GM18505 (cell line): ENCODE data around the gene MYH7.
"Not testable (repeated sequence)": the region's sequence is repeated elsewhere in the genome, so short reads cannot be mapped to it uniquely, and the experiment has no call there.

ENCODE experiments used
- ATAC-seq: cut with Tn5 transposase; IDR thresholded peaks from one replicate; pipeline ENCODE4 v1.9.1; 2021; ENCODE audit not compliant: unreplicated experiment
- POLR2A ChIP-seq: IDR thresholded peaks from 4 replicates; pipeline ENCODE4 v1.6.1; 2011; ENCODE audit warnings: borderline replicate concordance; ENCODE audit not compliant: insufficient read depth, insufficient read length; ENCODE audit errors: extremely low read depth

Gene MYH7

DNA sequence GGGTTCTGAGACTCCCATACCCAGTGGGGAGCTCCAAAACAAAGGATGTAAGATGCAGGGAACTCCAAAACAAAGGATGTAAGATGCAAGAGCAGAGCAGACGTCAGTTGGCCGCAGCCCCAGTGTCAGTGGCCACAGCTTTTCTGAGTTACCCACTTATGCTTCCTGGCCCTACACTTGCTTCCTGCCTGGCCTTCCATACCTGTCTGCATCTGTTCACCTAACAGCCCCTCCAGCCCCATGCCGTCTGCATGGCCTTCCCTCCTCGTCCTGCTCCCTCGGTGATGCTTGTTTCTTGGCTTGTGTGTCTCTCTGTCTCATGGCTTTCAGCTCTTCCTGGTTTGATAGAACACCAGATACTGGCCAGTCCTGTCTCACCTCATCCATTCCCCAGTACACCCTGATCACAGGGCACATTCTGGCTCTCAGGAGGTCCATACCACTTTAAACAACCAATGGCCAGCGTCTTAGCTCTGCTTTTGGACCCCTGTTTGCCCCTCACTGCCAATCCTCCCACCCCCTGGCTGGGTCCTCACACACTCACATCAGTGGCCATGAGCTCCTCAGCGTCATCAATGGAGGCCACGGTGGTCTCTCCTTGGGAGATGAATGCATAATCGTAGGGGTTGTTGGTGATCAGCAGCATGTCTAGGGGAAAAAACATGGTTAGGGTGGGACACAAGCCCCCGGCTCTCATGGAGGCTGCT, 5.3 kb downstream of the MYH7 start:
- no peak for ATAC-seq
- no peak for TF ChIP-seq POLR2A

DNA sequence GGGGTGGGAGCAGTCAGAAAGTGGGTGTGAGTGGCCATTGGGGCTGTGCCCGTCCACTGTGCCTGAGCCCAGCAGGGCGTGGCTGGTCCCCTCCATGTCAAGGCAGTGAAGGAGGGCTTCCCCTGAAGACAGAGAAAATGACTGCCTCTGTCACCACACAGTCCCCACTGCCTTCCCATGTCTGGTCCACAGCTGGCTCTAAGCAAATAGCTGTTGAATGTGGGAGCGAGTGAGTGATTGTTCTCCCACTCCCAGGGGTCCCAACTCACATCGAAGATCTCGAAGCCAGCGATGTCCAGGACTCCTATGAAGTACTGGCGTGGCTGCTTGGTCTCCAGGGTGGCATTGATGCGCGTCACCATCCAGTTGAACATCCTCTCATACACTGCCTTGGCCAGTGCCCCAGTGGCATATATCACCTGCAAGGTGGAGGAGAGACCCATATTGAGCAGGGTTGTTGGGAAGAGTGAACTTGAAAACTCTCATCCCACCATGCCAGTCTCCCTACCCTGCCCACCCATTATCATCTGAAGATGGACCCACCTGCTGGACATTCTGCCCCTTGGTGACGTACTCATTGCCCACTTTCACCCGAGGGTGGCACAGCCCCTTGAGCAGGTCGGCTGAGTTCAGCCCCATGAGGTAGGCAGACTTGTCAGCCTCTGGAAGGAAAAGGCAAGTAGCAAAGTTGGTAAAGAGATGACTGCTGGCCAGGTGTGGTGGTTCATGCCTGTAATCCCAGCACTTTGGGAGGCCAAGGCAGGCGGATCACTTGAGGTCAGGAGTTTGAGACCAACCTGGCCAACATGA, 6.6 kb downstream of the MYH7 start:
- no peak for ATAC-seq
- TF ChIP-seq POLR2A = no peak

DNA sequence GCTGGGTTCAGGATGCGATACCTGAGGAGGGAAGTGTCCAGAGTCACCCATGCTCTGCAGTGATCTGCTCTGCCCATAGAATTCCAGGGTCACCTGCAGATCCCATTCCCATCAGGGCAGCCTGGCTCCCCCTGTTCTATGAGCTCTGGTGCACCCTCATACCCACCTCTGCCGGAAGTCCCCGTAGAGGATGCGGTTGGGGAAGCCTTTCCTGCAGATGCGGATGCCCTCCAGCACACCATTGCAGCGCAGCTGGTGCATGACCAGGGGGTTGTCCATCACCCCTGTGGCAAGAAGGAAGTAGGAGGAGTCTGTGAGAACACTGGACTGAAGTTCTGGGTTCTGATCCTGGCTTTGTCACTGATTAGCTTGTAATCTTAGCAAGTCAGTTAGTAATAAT, 9.7 kb downstream of the MYH7 start:
- ATAC-seq = not testable (repeated sequence)

DNA sequence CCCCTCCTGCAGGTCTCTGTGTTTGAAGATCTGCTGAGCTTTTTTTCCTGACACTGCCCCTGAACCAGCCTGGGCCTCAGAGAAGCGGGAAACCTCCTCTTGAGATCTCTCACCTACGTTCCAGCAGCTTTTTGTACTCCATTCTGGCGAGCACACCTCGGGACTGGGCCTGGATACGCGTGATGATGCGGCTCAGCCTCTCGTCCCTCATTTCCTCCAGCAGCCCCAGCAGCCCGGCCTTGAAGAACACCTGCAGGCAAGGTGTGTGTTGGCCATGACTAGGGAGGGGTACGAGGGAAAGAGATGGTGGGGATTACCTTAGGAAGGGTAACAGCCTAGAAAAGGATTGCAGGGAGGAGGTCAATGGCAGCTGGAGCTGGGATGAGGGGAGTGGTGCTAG, 10.3 kb downstream of the MYH7 start:
- no peak for TF ChIP-seq POLR2A
- no peak for ATAC-seq

DNA sequence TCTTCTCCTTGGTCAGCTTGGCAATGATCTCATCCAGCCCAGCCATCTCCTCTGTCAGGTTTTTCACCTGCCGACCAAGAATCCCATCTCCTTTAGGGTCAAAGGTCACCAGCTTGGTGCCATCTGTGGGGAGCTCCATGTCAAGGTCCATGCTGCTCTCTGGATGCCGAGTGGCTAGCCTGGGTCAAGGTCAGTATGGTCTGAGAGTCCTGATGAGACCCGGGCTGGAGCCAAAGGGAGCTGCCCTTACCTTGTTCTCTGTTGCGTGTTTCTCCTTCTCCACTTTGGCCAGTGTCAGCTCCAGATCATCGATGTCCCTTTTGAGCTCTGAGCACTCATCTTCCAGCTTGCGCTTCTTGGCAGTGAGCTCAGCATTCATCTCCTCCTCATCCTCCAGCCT, 11.8 kb downstream of the MYH7 start:
- TF ChIP-seq POLR2A = no peak
- no peak for ATAC-seq

DNA sequence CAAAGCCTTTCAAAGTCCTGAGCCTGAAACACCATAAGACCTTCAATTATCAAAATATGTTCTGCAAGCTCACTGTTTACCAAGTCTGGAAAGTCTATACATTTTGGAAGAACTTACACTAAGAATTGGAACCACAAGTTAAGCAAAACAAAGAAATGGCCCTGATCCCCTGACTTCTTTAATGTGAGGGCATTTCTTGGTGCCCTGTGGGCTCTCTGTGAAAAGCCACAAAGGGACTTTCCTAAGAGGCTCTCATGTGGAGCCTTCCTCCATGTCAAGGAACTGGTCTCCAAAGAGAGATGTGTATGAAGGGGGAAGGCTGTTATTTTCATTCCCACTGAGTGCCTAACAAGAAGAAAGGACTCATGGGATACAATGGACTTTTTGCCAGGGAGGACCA, 13.9 kb downstream of the MYH7 start:
- TF ChIP-seq POLR2A = no peak
- ATAC-seq = no peak

DNA sequence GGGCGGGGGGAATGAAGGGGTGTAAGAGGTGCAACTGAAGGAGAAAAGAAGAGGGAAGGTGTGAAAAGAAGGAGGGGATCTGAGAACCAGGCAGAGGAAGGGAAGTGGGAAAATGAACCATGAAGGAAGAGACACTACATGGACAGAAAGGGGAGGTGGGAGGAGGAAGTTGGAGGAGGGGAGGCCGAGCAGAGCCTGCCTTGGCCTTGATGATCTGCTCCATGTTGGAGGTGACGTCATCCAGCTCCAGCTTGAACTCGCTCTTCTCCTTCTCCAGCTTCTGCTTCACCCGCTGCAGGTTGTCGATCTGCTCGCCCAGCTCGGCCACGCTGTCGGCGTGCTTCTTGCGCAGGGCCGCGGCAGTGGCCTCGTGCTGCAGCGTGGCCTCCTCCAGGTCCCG, 15.8 kb downstream of the MYH7 start:
- not testable (repeated sequence) for ATAC-seq

DNA sequence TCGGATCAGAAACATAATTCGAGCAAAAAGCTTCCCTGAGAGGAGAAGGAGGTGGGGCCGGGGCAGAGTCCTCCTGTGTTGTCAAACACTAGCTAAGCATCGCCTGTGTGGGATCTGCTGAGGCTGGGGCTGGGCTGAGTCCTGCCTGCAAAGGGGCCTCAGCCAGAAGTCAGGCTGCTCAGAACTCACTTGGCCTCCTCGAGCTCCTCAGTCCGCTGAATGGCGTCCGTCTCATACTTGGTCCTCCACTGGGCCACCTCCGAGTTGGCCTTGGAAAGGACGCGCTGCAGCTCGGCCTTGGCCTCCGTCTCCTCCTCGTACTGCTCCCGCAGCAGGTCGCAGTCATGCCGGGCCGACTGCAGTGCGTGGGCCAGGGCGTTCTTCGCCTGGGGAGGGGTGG, 17.4 kb downstream of the MYH7 start:
- no peak for ATAC-seq
- no peak for TF ChIP-seq POLR2A

DNA sequence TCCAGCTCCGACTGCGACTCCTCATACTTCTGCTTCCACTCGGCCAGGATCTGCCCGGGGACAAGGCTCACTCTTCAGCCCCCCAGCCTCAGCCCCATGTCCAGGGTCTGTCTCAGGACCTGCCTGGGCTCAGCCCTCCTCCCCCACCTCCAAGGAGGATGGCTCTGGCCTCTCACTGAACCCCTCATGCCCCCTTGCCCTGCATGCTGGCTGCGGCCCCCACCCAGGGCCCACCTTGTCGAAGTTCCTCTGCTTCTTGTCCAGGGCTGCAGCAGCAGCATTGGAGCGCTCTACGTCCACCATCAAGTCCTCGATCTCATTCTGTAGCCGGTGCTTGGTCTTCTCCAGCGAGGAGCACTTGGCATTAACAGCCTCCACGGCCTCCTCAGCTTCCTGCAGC, 18.2 kb downstream of the MYH7 start:
- not testable (repeated sequence) for ATAC-seq

DNA sequence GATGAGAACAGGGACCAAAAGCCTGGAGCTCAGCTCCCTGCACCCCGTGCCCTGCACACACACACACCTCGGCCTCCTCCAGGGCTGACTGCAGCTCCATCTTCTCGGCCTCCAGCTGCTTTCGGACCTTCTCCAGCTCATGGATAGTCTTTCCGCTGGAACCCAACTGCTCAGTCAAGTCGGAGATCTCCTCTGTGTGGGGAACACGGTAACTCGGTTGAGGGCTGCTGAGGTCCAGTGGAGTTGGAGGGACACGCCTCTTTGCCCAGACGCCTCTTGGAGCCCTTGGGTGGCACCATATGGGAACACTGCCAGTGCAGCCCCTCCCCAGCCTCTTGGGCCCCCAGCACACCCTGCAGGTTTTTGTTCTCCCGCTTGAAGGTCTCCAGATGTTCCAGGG, 18.7 kb downstream of the MYH7 start:
- TF ChIP-seq POLR2A = no peak
- ATAC-seq = no peak

DNA sequence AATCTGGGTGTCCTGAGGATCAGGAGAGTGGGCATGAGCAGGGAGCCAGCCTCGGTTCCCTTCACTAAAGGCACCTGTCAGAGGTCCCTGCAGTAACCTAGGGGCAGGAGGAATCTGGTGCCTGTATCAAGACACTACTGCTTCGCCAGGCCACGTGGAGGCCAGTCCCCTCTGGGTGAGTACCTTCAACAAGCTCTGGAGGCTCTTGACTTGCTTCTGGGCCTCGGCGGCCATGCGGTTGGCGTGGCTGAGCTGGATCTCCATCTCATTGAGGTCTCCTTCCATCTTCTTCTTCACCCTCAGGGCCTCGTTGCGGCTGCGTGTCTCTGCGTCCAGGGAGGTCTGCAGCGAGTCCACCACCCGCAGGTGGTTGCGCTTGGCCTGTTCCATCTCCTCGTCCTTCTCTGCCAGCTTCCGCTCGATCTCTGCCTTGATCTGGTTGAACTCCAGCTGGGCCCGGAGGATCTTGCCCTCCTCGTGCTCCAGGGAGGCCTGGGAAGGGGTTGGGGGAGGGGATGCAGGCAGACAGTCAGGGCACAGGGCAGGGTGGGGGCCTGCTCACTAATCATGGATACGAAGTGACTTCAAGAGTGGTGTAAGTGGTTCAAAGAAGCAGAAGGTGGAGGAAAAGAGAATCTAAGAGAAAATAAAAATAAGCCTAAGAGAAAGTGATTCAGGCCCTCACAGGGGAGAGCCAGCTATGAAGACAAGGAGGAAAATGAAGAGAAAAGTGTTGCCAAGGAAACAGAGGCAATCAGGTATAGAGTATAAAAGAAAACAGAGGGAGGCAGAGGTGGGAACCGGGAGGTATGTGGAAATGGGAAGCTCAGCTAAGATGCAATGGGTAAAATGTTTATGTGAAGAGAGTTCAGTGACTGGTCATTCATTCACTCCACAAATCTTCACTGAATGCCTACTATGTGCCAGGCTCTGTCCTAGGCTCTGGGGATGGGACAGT, 19.4 kb downstream of the MYH7 start:
- TF ChIP-seq POLR2A = no peak
- no peak for ATAC-seq

DNA sequence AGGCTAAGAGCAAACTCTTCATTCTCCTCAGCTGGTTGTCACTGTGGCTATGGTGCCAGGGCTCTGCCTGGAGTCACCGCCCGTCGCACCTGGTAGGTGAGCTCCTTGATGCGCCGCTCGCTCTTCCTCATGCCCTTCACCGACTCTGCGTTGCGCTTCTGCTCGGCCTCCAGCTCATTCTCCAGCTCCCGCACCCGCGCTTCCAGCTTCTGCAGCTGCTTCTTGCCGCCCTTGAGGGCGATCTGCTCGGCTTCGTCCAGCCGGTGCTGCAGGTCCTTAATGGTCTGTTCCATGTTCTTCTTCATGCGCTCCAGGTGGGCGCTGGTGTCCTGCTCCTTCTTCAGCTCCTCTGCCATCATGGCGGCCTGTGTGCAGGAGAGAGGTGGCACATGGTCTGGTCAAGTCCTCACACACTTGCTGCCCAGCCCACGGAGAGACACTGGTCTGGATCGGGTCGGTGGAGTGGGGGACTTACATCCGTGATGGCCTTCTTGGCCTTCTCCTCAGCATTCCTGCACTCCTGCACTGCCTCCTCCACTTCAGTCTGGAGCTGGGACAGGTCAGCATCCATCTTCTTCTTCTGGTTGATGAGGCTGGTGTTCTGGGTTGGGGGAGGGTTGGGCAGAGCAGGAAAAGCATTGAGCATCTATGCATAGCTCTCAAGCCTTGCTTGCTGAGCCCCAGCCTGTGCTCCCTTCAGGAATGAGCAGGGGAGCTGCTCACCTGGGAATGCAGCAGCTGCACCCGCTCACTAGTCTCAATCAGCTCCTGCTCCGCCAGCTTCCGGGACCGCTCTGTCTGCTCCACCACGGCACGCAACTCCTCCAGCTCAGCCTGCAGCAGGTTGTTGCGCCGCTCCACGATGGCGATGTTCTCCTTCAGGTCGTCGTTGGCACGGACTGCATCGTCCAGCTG, 20.3 kb downstream of the MYH7 start:
- no peak for TF ChIP-seq POLR2A
- no peak for ATAC-seq

DNA sequence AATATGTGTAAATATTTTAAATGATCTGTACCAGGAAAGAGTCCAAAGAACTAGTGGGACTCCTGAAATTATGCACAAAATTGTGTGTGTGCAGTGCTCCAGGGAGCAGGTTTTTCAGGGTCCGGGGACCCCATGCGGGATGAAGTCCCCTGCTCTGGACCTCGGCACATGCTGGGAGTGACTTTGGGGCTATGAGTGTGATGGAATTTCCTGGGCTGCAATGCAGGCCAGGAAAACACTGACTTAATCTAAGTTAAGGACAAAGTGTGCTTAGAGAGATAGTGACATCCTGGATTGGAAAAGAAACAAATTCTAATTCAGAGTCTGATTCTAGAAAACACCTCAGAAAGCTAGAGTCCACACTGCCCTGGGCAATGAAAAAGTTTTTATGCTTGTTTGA, 21.2 kb downstream of the MYH7 start:
- no peak for ATAC-seq
- TF ChIP-seq POLR2A = no peak
